ENCODE results near the gene CDHR4. TPM values are rescaled to one million over a fixed set of nuclear protein-coding genes. Genes with fewer than 3 reads are reported as not detected.

Gene CDHR4
- total RNA-seq, 2 donors from 2014 or later: not detected

- Histone ChIP-seq H3K27me3 (ENCODE audit: control insufficient read depth, insufficient read depth, low read length, poor library complexity, severe bottlenecking) (no peaks in the 10 kb centered on the region), H3K4me1 (ENCODE audit: control insufficient read depth, insufficient read depth, low read length) (no peaks in the 10 kb centered on the region), H3K9ac (ENCODE audit: extremely low read depth, low read length, poor library complexity, severe bottlenecking) (no peak overlapping the region), H3K27ac (ENCODE audit: low read depth, low read length) (no peak overlapping the region), H3K36me3 (ENCODE audit: control insufficient read depth, insufficient read depth, low read length) (peaks cover 47% of the 10 kb centered on the region), H3K4me3 (ENCODE audit: low read length) (no peak overlapping the region), H3K9me3 (ENCODE audit: control insufficient read depth, low read length) (no peaks in the 10 kb centered on the region)
- H3K27ac Mint-ChIP-seq: no peak overlapping the region
- H3K36me3 Mint-ChIP-seq (ENCODE audit: low read depth): peaks cover 33% of the 10 kb centered on the region
- no peak for DNase-seq
- WGBS, 2 experiments (ENCODE audit: insufficient coverage in 1 of 2, insufficient read length in 1 of 2): 79 to 87% methylated on average over 2 to 3 of the region's 3 CpGs
- H3K4me1 Mint-ChIP-seq: no peaks in the 10 kb centered on the region
- H3K4me3 Mint-ChIP-seq: no peak overlapping the region
- H3K27me3 Mint-ChIP-seq (ENCODE audit: insufficient read depth): no peaks in the 10 kb centered on the region
- H3K9me3 Mint-ChIP-seq: no peaks in the 10 kb centered on the region
- TF ChIP-seq CTCF (conservative IDR thresholded peaks at IDR 0.05): no peak
These were observed 43.3 kb upstream of the CDHR4 start for GRCh38 chr3:49842843-49843517.

- no peak for DNase-seq
- peaks cover 2% of the 10 kb centered on the region for H3K4me1 Mint-ChIP-seq
- H3K4me3 Mint-ChIP-seq: no peak overlapping the region
- Histone ChIP-seq H3K4me3 (ENCODE audit: low read length) (no peak overlapping the region), H3K36me3 (ENCODE audit: control insufficient read depth, insufficient read depth, low read length) (peaks cover 53% of the 10 kb centered on the region), H3K4me1 (ENCODE audit: control insufficient read depth, insufficient read depth, low read length) (no peaks in the 10 kb centered on the region), H3K27ac (ENCODE audit: low read depth, low read length) (no peak overlapping the region), H3K9ac (ENCODE audit: extremely low read depth, low read length, poor library complexity, severe bottlenecking) (no peak overlapping the region), H3K9me3 (ENCODE audit: control insufficient read depth, low read length) (no peaks in the 10 kb centered on the region), H3K27me3 (ENCODE audit: control insufficient read depth, insufficient read depth, low read length, poor library complexity, severe bottlenecking) (no peaks in the 10 kb centered on the region)
- H3K36me3 Mint-ChIP-seq (ENCODE audit: low read depth): peaks cover 38% of the 10 kb centered on the region
- no peak for TF ChIP-seq CTCF (conservative IDR thresholded peaks at IDR 0.05)
- WGBS, 2 experiments (ENCODE audit: insufficient coverage in 1 of 2, insufficient read length in 1 of 2): 95% methylated on average over 7 of the region's 7 CpGs; no CpG with 5 or more reads in 1 of the 2 experiments
- no peak overlapping the region for H3K27ac Mint-ChIP-seq
- H3K27me3 Mint-ChIP-seq (ENCODE audit: insufficient read depth): no peaks in the 10 kb centered on the region
- H3K9me3 Mint-ChIP-seq: no peaks in the 10 kb centered on the region
These were observed 42.1 kb upstream of the CDHR4 start for GRCh38 chr3:49841806-49842205.

GRCh38 chr3:49841126-49841696 lies 41.5 kb upstream of the CDHR4 start:
- Mint-ChIP-seq H3K4me1 (peaks cover 2% of the 10 kb centered on the region), H3K36me3 (ENCODE audit: low read depth) (peaks cover 36% of the 10 kb centered on the region), H3K27me3 (ENCODE audit: insufficient read depth) (no peaks in the 10 kb centered on the region), H3K27ac (no peak overlapping the region), H3K9me3 (no peaks in the 10 kb centered on the region), H3K4me3 (no peak overlapping the region)
- H3K9ac ChIP-seq (ENCODE audit: extremely low read depth, low read length, poor library complexity, severe bottlenecking): no peak overlapping the region
- DNase-seq: peak; percentile 80
- TF ChIP-seq CTCF (conservative IDR thresholded peaks at IDR 0.05): peak; percentile 69
- no peak overlapping the region for H3K4me3 ChIP-seq (ENCODE audit: low read length)
- H3K27me3 ChIP-seq (ENCODE audit: control insufficient read depth, insufficient read depth, low read length, poor library complexity, severe bottlenecking): no peaks in the 10 kb centered on the region
- H3K4me1 ChIP-seq (ENCODE audit: control insufficient read depth, insufficient read depth, low read length): no peaks in the 10 kb centered on the region
- H3K9me3 ChIP-seq (ENCODE audit: control insufficient read depth, low read length): no peaks in the 10 kb centered on the region
- peaks cover 53% of the 10 kb centered on the region for H3K36me3 ChIP-seq (ENCODE audit: control insufficient read depth, insufficient read depth, low read length)
- H3K27ac ChIP-seq (ENCODE audit: low read depth, low read length): no peak overlapping the region

Data from endodermal cell (in vitro differentiated cells).